ENCODE measurements around the gene CLSTN3. TPM values are rescaled to one million over a fixed set of nuclear protein-coding genes. Genes with fewer than 3 reads are reported as not detected.
A peak's percentile ranks its signal among the peaks of the same experiment; 100 is the strongest.

The CLSTN3 gene
- total and polyA plus RNA-seq, 2 of the 13 experiments (the other 11 are each of a cell fraction or from before 2014, with no cell fraction given) = 26.2 to 94.1 TPM

- intact Hi-C loops (cut with micrococcal nuclease; ENCODE audit: unreplicated experiment) = no loop called here
- DNase-seq (ENCODE audit: low spot score) = no peak
- H3K36me3 ChIP-seq (replicated peaks in 1 of 2; ENCODE audit: control insufficient read depth in 1 of 2, insufficient read depth in 2 of 2, low read length in 2 of 2) = peaks cover 15 to 47% of the 10 kb centered on the region in 2 experiments
These were observed 72.9 kb downstream of the CLSTN3 start for GRCh38 chr12:7203109-7203508.

GRCh38 chr12:7205091-7205490 is 74.9 kb downstream of the CLSTN3 start:
- no peak for DNase-seq (ENCODE audit: low spot score)
- in situ Hi-C loops (cut with HindIII; ENCODE audit: extremely low pct_ligation_motif_present, low pct_unique_long_range_greater_than_20kb) = no loop called here
- TF ChIP-seq MAFK (conservative IDR thresholded peaks at IDR 0.05 in 1 of 2, IDR thresholded peaks at IDR 0.05 in 1 of 2; ENCODE audit: low read length in 2 of 2) (peak; percentile 4 to 63; a peak in 2 of 4 replicates), NFIB (CRISPR knock-in tag; IDR thresholded peaks at IDR 0.05; ENCODE audit: borderline replicate concordance) (no peak)
- Histone ChIP-seq H2AFZ (ENCODE audit: low read length) (no peak overlapping the region), H3K4me3 (replicated peaks in 1 of 3; ENCODE audit: insufficient read depth in 1 of 3, low read depth in 2 of 3, low read length in 3 of 3) (no peak overlapping the region), H3K27ac (ENCODE audit: extremely low read length, insufficient read depth, low read length) (no peak overlapping the region), H3K36me3 (replicated peaks in 1 of 2; ENCODE audit: control insufficient read depth in 1 of 2, insufficient read depth in 2 of 2, low read length in 2 of 2) (peaks cover 29 to 67% of the 10 kb centered on the region in 2 experiments), H3K9ac (ENCODE audit: insufficient read depth, low read depth, low read length) (no peak overlapping the region), H4K20me1 (ENCODE audit: insufficient read depth, low read length) (no peaks in the 10 kb centered on the region), H3K27me3 (ENCODE audit: control insufficient read depth in 1 of 2, insufficient read depth in 2 of 2, low read length in 2 of 2) (no peaks in the 10 kb centered on the region), H3K79me2 (ENCODE audit: insufficient read depth, low read length) (no peaks in the 10 kb centered on the region), H3K9me3 (ENCODE audit: low read length) (no peaks in the 10 kb centered on the region), H3K4me1 (ENCODE audit: insufficient read depth, low read length) (no peaks in the 10 kb centered on the region), H3K4me2 (ENCODE audit: low read depth, low read length) (no peak overlapping the region)
- intact Hi-C loops (cut with micrococcal nuclease; ENCODE audit: unreplicated experiment) = no loop called here
- FAIRE-seq = no peak
- BruUV-seq (replicated peaks) = no TSS peak
- ChIA-PET CTCF (ENCODE audit: low intra/inter-chr PET ratio, low total read pairs) (no interaction called here), POLR2A (no interaction called here)
- no peak for ATAC-seq

More at GRCh38 chr12:7203109-7203508, 72.9 kb downstream of the CLSTN3 start:
- H2AFZ ChIP-seq (ENCODE audit: low read length) = no peak overlapping the region
- no peak for ATAC-seq
- H3K79me2 ChIP-seq (ENCODE audit: insufficient read depth, low read length) = no peaks in the 10 kb centered on the region
- no peak overlapping the region for H3K27ac ChIP-seq (ENCODE audit: extremely low read length, insufficient read depth, low read length)
- ChIA-PET CTCF (ENCODE audit: low intra/inter-chr PET ratio, low total read pairs) (no interaction called here), POLR2A (no interaction called here)
- H3K4me3 ChIP-seq (replicated peaks in 1 of 3; ENCODE audit: insufficient read depth in 1 of 3, low read depth in 2 of 3, low read length in 3 of 3) = no peak overlapping the region
- no peak overlapping the region for H3K9ac ChIP-seq (ENCODE audit: insufficient read depth, low read depth, low read length)
- no peaks in the 10 kb centered on the region for H4K20me1 ChIP-seq (ENCODE audit: insufficient read depth, low read length)
- H3K27me3 ChIP-seq (ENCODE audit: control insufficient read depth in 1 of 2, insufficient read depth in 2 of 2, low read length in 2 of 2) = no peaks in the 10 kb centered on the region
- H3K4me2 ChIP-seq (ENCODE audit: low read depth, low read length) = no peak overlapping the region
- no TSS peak for BruUV-seq (replicated peaks)
- in situ Hi-C loops (cut with HindIII; ENCODE audit: extremely low pct_ligation_motif_present, low pct_unique_long_range_greater_than_20kb) = no loop called here
- no peak for FAIRE-seq
- TF ChIP-seq SOX6 (IDR thresholded peaks at IDR 0.05) (no peak), SOX6 (CRISPR knock-in tag; IDR thresholded peaks at IDR 0.05) (no peak), MBNL3 (CRISPR knock-in tag; conservative IDR thresholded peaks at IDR 0.05) (no peak), ZNF709 (CRISPR knock-in tag; IDR thresholded peaks at IDR 0.05) (no peak), SALL1 (CRISPR knock-in tag; IDR thresholded peaks at IDR 0.05) (no peak), ZNF737 (CRISPR knock-in tag; IDR thresholded peaks at IDR 0.05; ENCODE audit: borderline replicate concordance) (no peak), ZNF274 (CRISPR knock-in tag; IDR thresholded peaks at IDR 0.05) (no peak), SRY (CRISPR knock-in tag; IDR thresholded peaks at IDR 0.05) (no peak), ZMAT3 (CRISPR knock-in tag; conservative IDR thresholded peaks at IDR 0.05) (no peak), WIZ (CRISPR knock-in tag; IDR thresholded peaks at IDR 0.05) (no peak), U2AF1 (optimal IDR thresholded peaks at IDR 0.05; ENCODE audit: low read depth, low read length) (no peak), HNF4G (IDR thresholded peaks at IDR 0.05; ENCODE audit: borderline replicate concordance, low read depth, low read length) (no peak), HNF4G (CRISPR knock-in tag; IDR thresholded peaks at IDR 0.05; ENCODE audit: borderline replicate concordance, low read depth) (no peak), NCOA5 (CRISPR knock-in tag; IDR thresholded peaks at IDR 0.05) (no peak), ZBTB21 (CRISPR knock-in tag; IDR thresholded peaks at IDR 0.05) (no peak), RFXAP (CRISPR knock-in tag; IDR thresholded peaks at IDR 0.05; ENCODE audit: borderline replicate concordance) (no peak), TAF15 (IDR thresholded peaks at IDR 0.05; ENCODE audit: low read depth, low read length, poor library complexity, severe bottlenecking) (no peak), ZNF224 (CRISPR knock-in tag; IDR thresholded peaks at IDR 0.05) (no peak), ZNF567 (CRISPR knock-in tag; IDR thresholded peaks at IDR 0.05; ENCODE audit: borderline replicate concordance) (no peak), RCOR2 (CRISPR knock-in tag; IDR thresholded peaks at IDR 0.05) (no peak), RXRA (CRISPR knock-in tag; IDR thresholded peaks at IDR 0.05) (no peak)
- 88% methylated on average over 4 of the region's 4 CpGs for WGBS (ENCODE audit: low lambda C conversion rate)
- H3K4me1 ChIP-seq (ENCODE audit: insufficient read depth, low read length) = peaks cover 9% of the 10 kb centered on the region
- H3K9me3 ChIP-seq (ENCODE audit: low read length) = no peaks in the 10 kb centered on the region

All from HepG2 (cell line).